Bronchial epithelial cell (primary cell): Measurements from ENCODE around the gene MARCHF3. TPM values are rescaled to one million over a fixed set of nuclear protein-coding genes. Genes with fewer than 3 reads are reported as not detected.
A peak's percentile ranks its signal among the peaks of the same experiment; 100 is the strongest.

ENCODE experiments used
- DNase-seq: peaks from one replicate; pipeline ENCODE4 v3.0.0-alpha.2; 2010; ENCODE audit warnings: low read depth
- FAIRE-seq: peaks from 2 replicates; lab custom pipeline; 2011; peaks lifted over from hg19 to GRCh38; lab: Jason Lieb, UNC
- H3K27me3 ChIP-seq: 2 replicates; pipeline ENCODE4 v1.5.1; 2011; ENCODE audit warnings: low read length; ENCODE audit not compliant: control insufficient read depth, insufficient read depth
- H3K36me3 ChIP-seq: 2 replicates; pipeline ENCODE4 v1.5.1; 2011; ENCODE audit warnings: low read length; ENCODE audit not compliant: control insufficient read depth, insufficient read depth
- H3K4me3 ChIP-seq: 2 replicates; pipeline ENCODE4 v1.5.1; 2011; ENCODE audit warnings: mild to moderate bottlenecking, low read depth, low read length, control low read depth
- CTCF ChIP-seq: IDR thresholded peaks from 2 replicates; pipeline ENCODE4 v1.5.1; 2011; ENCODE audit warnings: mild to moderate bottlenecking, moderate library complexity, low read length, control low read depth, inconsistent platforms; ENCODE audit not compliant: insufficient read depth, severe bottlenecking
- total RNA-seq: library from RNA; depleted of rRNA; stranded (reverse); fragments of >200 nt; gene quantifications from 2 replicates; pipeline ENCODE4 v1.2.1, GENCODE V29; 2014

Gene MARCHF3
- total RNA-seq, 1 donor from 2014 or later: 1.6 TPM

GRCh38 chr5:126970517-126971017 is 59.8 kb downstream of the MARCHF3 start:
- Histone ChIP-seq H3K27me3 (no peaks in the 10 kb centered on the region), H3K36me3 (no peaks in the 10 kb centered on the region), H3K4me3 (no peak overlapping the region)
- DNase-seq (no peak), FAIRE-seq (no peak)
- no peak for TF ChIP-seq CTCF

DNA sequence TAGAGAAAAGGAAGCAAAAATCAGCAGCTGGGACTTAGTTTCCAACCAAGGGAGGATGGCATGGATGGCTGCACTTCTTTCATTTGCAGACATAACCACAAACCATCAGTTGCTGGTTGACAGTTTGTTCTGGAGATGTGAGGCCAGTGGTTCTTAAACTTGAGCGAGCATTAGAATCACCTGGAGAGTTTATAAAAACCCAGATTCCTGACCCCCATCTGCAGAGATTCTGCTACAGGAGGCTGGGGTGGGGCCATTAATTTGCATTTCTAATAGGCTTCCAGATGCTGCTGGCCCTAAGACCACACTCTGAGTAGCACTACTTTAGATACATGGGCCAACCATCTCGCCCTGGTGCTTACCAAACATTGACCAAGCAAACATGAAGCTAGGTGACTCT is 60.8 kb downstream of the MARCHF3 start:
- TF ChIP-seq CTCF: no peak
- no peaks in the 10 kb centered on the region for H3K36me3 ChIP-seq
- no peaks in the 10 kb centered on the region for H3K27me3 ChIP-seq
- no peak overlapping the region for H3K4me3 ChIP-seq
- no peak for DNase-seq
- FAIRE-seq: no peak

DNA sequence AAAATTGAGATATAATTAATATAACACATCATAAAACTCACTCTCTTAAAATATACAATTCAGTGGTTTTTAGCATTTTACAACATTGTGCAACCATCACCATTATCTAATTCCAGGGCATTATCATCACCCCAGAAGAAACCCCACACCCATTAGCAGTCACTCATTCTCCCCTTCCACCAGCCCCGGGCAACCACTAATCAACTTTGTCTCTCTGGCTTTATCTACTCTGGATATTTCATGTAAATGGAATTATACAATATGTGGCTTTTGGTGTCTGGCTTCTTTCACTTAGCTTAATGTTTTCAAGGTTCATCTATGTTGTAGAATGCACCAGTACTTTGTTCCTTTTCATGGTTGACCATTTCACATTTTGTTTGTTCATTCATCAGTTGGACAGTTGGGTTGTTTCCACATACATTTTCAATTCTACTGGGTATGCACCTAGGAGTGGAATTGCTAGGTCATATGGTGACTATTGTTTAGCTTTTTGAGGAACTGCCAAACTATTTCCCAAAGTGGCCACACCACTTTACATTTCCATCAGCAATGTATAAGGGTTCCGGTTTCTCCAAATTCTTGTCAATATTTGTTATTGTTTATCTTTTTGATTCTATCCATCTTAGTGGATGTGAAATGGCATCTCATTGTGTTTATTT is 62.4 kb downstream of the MARCHF3 start:
- DNase-seq (no peak), FAIRE-seq (no peak)
- no peaks in the 10 kb centered on the region for H3K36me3 ChIP-seq

GRCh38 chr5:126965487-126965886 is 64.9 kb downstream of the MARCHF3 start:
- no peak for TF ChIP-seq CTCF
- Histone ChIP-seq H3K27me3 (no peaks in the 10 kb centered on the region), H3K36me3 (no peaks in the 10 kb centered on the region), H3K4me3 (no peak overlapping the region)
- FAIRE-seq: no peak
- DNase-seq: peak; percentile 22

More for the DNA sequence above, 62.4 kb downstream of the MARCHF3 start:
- Histone ChIP-seq H3K27me3 (no peaks in the 10 kb centered on the region), H3K4me3 (no peak overlapping the region)
- TF ChIP-seq CTCF: no peak

- TF ChIP-seq CTCF: no peak
- DNase-seq: peak; percentile 96
- FAIRE-seq: no peak
Measured at GRCh38 chr5:126965061-126965475, 65.3 kb downstream of the MARCHF3 start.

More at GRCh38 chr5:126965061-126965475, 65.3 kb downstream of the MARCHF3 start:
- Histone ChIP-seq H3K27me3 (no peaks in the 10 kb centered on the region), H3K4me3 (no peak overlapping the region), H3K36me3 (no peaks in the 10 kb centered on the region)
